CD14-positive monocyte (primary cell): ENCODE results near the gene MAP7D1. TPM values are rescaled to one million over a fixed set of nuclear protein-coding genes. Genes with fewer than 3 reads are reported as not detected.

Experiments used
- DNase-seq, 3 donors: peaks; one replicate each; pipeline ENCODE4 v3.0.0-alpha.2; 2011 to 2022
- H2AFZ ChIP-seq: 2 replicates; pipeline ENCODE4 v1.6.0; 2012; ENCODE audit warnings: mild to moderate bottlenecking, low read depth, low read length, inconsistent platforms; ENCODE audit not compliant: insufficient read depth, poor library complexity, severe bottlenecking
- H3K27ac ChIP-seq, 2 donors: 1 replicate in 1 of 2; 2 replicates in 1 of 2; pipeline ENCODE4 v1.5.1; 2012 to 2013; ENCODE audit warnings: low read length in 2 of 2, control low read depth in 1 of 2, inconsistent platforms in 1 of 2, low read depth in 1 of 2, mild to moderate bottlenecking in 1 of 2
- H3K27me3 ChIP-seq, 2 donors: one replicate each; pipeline versions ENCODE4 v1.6.0 to v1.6.1; 2011 to 2013; ENCODE audit warnings: low read length in 2 of 2; ENCODE audit not compliant: control insufficient read depth in 2 of 2, insufficient read depth in 2 of 2
- H3K36me3 ChIP-seq, 2 donors: replicated peaks in 1 of 2; 1 replicate in 1 of 2; 2 replicates in 1 of 2; pipeline versions ENCODE4 v1.5.1 to v1.6.1; 2012 to 2013; ENCODE audit warnings: low read length in 2 of 2, control low read depth in 1 of 2, inconsistent platforms in 1 of 2, mild to moderate bottlenecking in 1 of 2; ENCODE audit not compliant: insufficient read depth in 2 of 2, control insufficient read depth in 1 of 2
- H3K4me1 ChIP-seq, 2 donors: 1 replicate in 1 of 2; 2 replicates in 1 of 2; pipeline versions ENCODE4 v1.5.1 to v1.6.1; 2012 to 2013; ENCODE audit warnings: low read length in 2 of 2, control low read depth in 1 of 2, inconsistent platforms in 1 of 2, mild to moderate bottlenecking in 1 of 2, moderate library complexity in 1 of 2; ENCODE audit not compliant: insufficient read depth in 2 of 2, control insufficient read depth in 1 of 2
- H3K4me2 ChIP-seq: replicated peaks from 2 replicates; pipeline ENCODE3; 2012; ENCODE audit warnings: low read length, moderate library complexity, mild to moderate bottlenecking; ENCODE audit not compliant: poor library complexity, severe bottlenecking; ENCODE audit errors: extremely low read depth
- H3K4me3 ChIP-seq, 3 experiments: fragments of 200-600 bp in 1 of 3; sonication (generic) in 1 of 3; replicated peaks in 1 of 3; 1 replicate in 2 of 3; 2 replicates in 1 of 3; pipeline ENCODE4 v1.5.1; 2011 to 2013; ENCODE audit warnings: low read length in 3 of 3, mild to moderate bottlenecking in 3 of 3, control low read depth in 2 of 3, low read depth in 2 of 3, inconsistent platforms in 1 of 3, moderate library complexity in 1 of 3
- H3K79me2 ChIP-seq: 2 replicates; pipeline ENCODE4 v1.6.0; 2012; ENCODE audit warnings: mild to moderate bottlenecking, control low read depth, inconsistent platforms, low read length, moderate library complexity; ENCODE audit not compliant: insufficient read depth
- H3K9ac ChIP-seq: 2 replicates; pipeline ENCODE4 v1.6.0; 2017; ENCODE audit warnings: low read length, mild to moderate bottlenecking; ENCODE audit not compliant: insufficient read depth, poor library complexity, severe bottlenecking
- H3K9me3 ChIP-seq, 2 donors: replicated peaks in 1 of 2; 1 replicate in 1 of 2; 2 replicates in 1 of 2; pipeline versions ENCODE4 v1.5.1 to v1.6.1; 2012 to 2013; ENCODE audit warnings: low read length in 2 of 2, control low read depth in 1 of 2; ENCODE audit not compliant: control insufficient read depth in 1 of 2, insufficient read depth in 1 of 2
- H4K20me1 ChIP-seq: 2 replicates; pipeline ENCODE4 v1.6.0; 2012; ENCODE audit warnings: mild to moderate bottlenecking, low read length, control low read depth, moderate library complexity; ENCODE audit not compliant: insufficient read depth
- H3K27ac Mint-ChIP-seq, 7 donors: one replicate each; pipeline ENCODE4 v1.8.0; 2020; ENCODE audit warnings: mild to moderate bottlenecking in 7 of 7, mixed read lengths in 7 of 7, moderate library complexity in 6 of 7, inconsistent platforms in 2 of 7
- H3K27me3 Mint-ChIP-seq, 3 donors: one replicate each; pipeline ENCODE4 v1.8.0; 2021 to 2022; ENCODE audit warnings: low read depth in 3 of 3, mild to moderate bottlenecking in 3 of 3, mixed read lengths in 3 of 3, moderate library complexity in 3 of 3, inconsistent platforms in 1 of 3
- H3K36me3 Mint-ChIP-seq, 2 donors: one replicate each; pipeline ENCODE4 v1.8.0; 2020; ENCODE audit warnings: mixed read lengths in 2 of 2, inconsistent platforms in 1 of 2, mild to moderate bottlenecking in 1 of 2
- H3K4me1 Mint-ChIP-seq: one replicate; pipeline ENCODE4 v1.8.0; 2020; ENCODE audit warnings: mild to moderate bottlenecking, mixed read lengths
- H3K4me3 Mint-ChIP-seq, 2 donors: one replicate each; pipeline ENCODE4 v1.8.0; 2020; ENCODE audit warnings: mild to moderate bottlenecking in 2 of 2, mixed read lengths in 2 of 2, moderate library complexity in 1 of 2
- H3K9me3 Mint-ChIP-seq, 7 donors: one replicate each; pipeline ENCODE4 v1.8.0; 2020 to 2022; ENCODE audit warnings: mixed read lengths in 7 of 7, mild to moderate bottlenecking in 6 of 7, moderate library complexity in 6 of 7, inconsistent platforms in 2 of 7
- CTCF ChIP-seq: fragments of 200-600 bp; IDR thresholded peaks from one replicate; pipeline ENCODE4 v1.8.0; 2022; ENCODE audit warnings: antibody characterized with exemption, mild to moderate bottlenecking
- WGBS: methylation state at CpG from one replicate; pipeline ENCODE4 v1.1.5; 2013; ENCODE audit warnings: missing lambda C conversion rate; ENCODE audit not compliant: insufficient coverage; 5-methylcytosine and 5-hydroxymethylcytosine counted together
- intact Hi-C, 2 donors: fragments of 100-400 bp; cut with micrococcal nuclease; formaldehyde crosslinking; loops; one replicate each; pipeline versions ENCODE4 v1.15.0 to v1.15.1; 2023
- polyA plus RNA-seq, 3 donors: library from polyadenylated mRNA; depleted of rRNA in 1 of 3; unstranded in 2 of 3; stranded (reverse) in 1 of 3; fragments of 300-500 nt in 2 of 3; fragments of >200 nt in 1 of 3; fragmentation: Illumina TruSeq in 2 of 3; gene quantifications; 1 replicate in 2 of 3; 2 replicates in 1 of 3; pipeline ENCODE4 v1.2.3, GENCODE V29; 2012 to 2021

Gene MAP7D1
- polyA plus RNA-seq, 3 donors = 12.3 to 153 (median 13.6) TPM

GRCh38 chr1:36142121-36142520 is 13.8 kb upstream of the MAP7D1 start:
- H3K27ac ChIP-seq = peak overlapping the region in 1 of 2 donors; percentile 48
- H3K4me1 Mint-ChIP-seq = peaks cover 20% of the 10 kb centered on the region
- peaks cover 73% of the 10 kb centered on the region for H3K79me2 ChIP-seq
- no peak overlapping the region for H3K4me3 ChIP-seq
- H3K27ac Mint-ChIP-seq = peak overlapping the region in 2 of 7 donors; percentile 16 to 43
- H4K20me1 ChIP-seq = peaks cover 60% of the 10 kb centered on the region
- H3K27me3 ChIP-seq = no peaks in the 10 kb centered on the region
- H2AFZ ChIP-seq = no peak overlapping the region
- H3K4me3 Mint-ChIP-seq = no peak overlapping the region
- peaks cover 31 to 41% of the 10 kb centered on the region in 2 donors for H3K36me3 ChIP-seq
- no peak overlapping the region for H3K9ac ChIP-seq
- no peak for TF ChIP-seq CTCF
- whole genome bisulfite sequencing = no CpG with 5 or more reads among the region's 1 CpG
- intact Hi-C loops = no loop called here
- DNase-seq = no peak
- peaks cover 38 to 49% of the 10 kb centered on the region in 2 donors for H3K36me3 Mint-ChIP-seq
- H3K27me3 Mint-ChIP-seq = peaks cover 0 to 2% (median 1%) of the 10 kb centered on the region in 3 donors
- peaks cover 7% of the 10 kb centered on the region in 2 donors for H3K4me1 ChIP-seq
- no peak overlapping the region for H3K4me2 ChIP-seq
- no peaks in the 10 kb centered on the region for H3K9me3 ChIP-seq
- H3K9me3 Mint-ChIP-seq = peaks cover 0 to 3% (median 0%) of the 10 kb centered on the region in 7 donors

- Mint-ChIP-seq H3K4me3 (no peak overlapping the region), H3K27me3 (peaks cover 0 to 2% (median 1%) of the 10 kb centered on the region in 3 donors), H3K36me3 (peaks cover 25 to 39% of the 10 kb centered on the region in 2 donors), H3K9me3 (peaks cover 0 to 3% (median 0%) of the 10 kb centered on the region in 7 donors), H3K27ac (peak overlapping the region in 1 of 7 donors; percentile 64), H3K4me1 (peaks cover 31% of the 10 kb centered on the region)
- H3K9ac ChIP-seq = no peak overlapping the region
- H3K4me1 ChIP-seq = peaks cover 11 to 17% of the 10 kb centered on the region in 2 donors
- H3K27me3 ChIP-seq = no peaks in the 10 kb centered on the region
- no peak overlapping the region for H3K4me2 ChIP-seq
- intact Hi-C loops = no loop called here
- H4K20me1 ChIP-seq = peaks cover 66% of the 10 kb centered on the region
- H3K9me3 ChIP-seq = no peaks in the 10 kb centered on the region
- no peak overlapping the region for H3K4me3 ChIP-seq
- peaks cover 18 to 28% of the 10 kb centered on the region in 2 donors for H3K36me3 ChIP-seq
- no peak overlapping the region for H2AFZ ChIP-seq
- no peak for TF ChIP-seq CTCF
- 100% methylated on average over 2 of the region's 4 CpGs for WGBS
- peaks cover 86% of the 10 kb centered on the region for H3K79me2 ChIP-seq
- no peak for DNase-seq
- no peak overlapping the region for H3K27ac ChIP-seq
Observed at GRCh38 chr1:36143424-36143823, 12.5 kb upstream of the MAP7D1 start.
